Naive thymus-derived CD8-positive, alpha-beta T cell (primary cell): ENCODE results near the gene KCNJ12. TPM values are rescaled to one million over a fixed set of nuclear protein-coding genes. Genes with fewer than 3 reads are reported as not detected.

Source experiments
- ATAC-seq, 2 donors: fragments of 150-1000 bp; cut with Tn5 transposase in 1 of 2; sonication (Bioruptor Pico), chemical (Tn5 transposase) in 1 of 2; 1 replicate in 1 of 2; 2 replicates in 1 of 2; pipeline ENCODE4 v1.10.0; 2021; ENCODE audit warnings: mild to moderate bottlenecking in 2 of 2, moderate library complexity in 2 of 2
- POLR2A ChIA-PET: fragments of 350-600 bp; sonication (Branson Sonifier 250); formaldehyde crosslinking; loops from one replicate; lab custom pipeline; 2021; ENCODE audit warnings: antibody characterized with exemption; lab: Charles Lee
- DNase-seq, 10 donors: peaks; one replicate each; pipeline versions ENCODE4 v3.0.0 to v3.0.0-alpha.2; 2020 to 2022
- H3K27ac Mint-ChIP-seq, 10 donors: one replicate each; pipeline ENCODE4 v1.8.0; 2020 to 2022; ENCODE audit warnings: mild to moderate bottlenecking in 10 of 10, mixed read lengths in 10 of 10, moderate library complexity in 4 of 10, inconsistent platforms in 1 of 10
- H3K27me3 Mint-ChIP-seq, 5 donors: one replicate each; pipeline ENCODE4 v1.8.0; 2021 to 2022; ENCODE audit warnings: mixed read lengths in 5 of 5
- H3K36me3 Mint-ChIP-seq, 3 donors: one replicate each; pipeline ENCODE4 v1.8.0; 2020 to 2022; ENCODE audit warnings: mixed read lengths in 3 of 3, mild to moderate bottlenecking in 2 of 3, inconsistent platforms in 1 of 3
- H3K4me1 Mint-ChIP-seq, 4 donors: one replicate each; pipeline ENCODE4 v1.8.0; 2021 to 2022; ENCODE audit warnings: mixed read lengths in 4 of 4
- H3K4me3 Mint-ChIP-seq, 10 donors: one replicate each; pipeline ENCODE4 v1.8.0; 2020 to 2022; ENCODE audit warnings: mild to moderate bottlenecking in 10 of 10, mixed read lengths in 10 of 10, moderate library complexity in 6 of 10, inconsistent platforms in 1 of 10
- H3K9me3 Mint-ChIP-seq, 9 donors: one replicate each; pipeline ENCODE4 v1.8.0; 2020 to 2022; ENCODE audit warnings: mixed read lengths in 9 of 9, mild to moderate bottlenecking in 3 of 9, inconsistent platforms in 1 of 9, moderate library complexity in 1 of 9
- polyA plus RNA-seq, 3 donors: library from polyadenylated mRNA; unstranded; fragments of 300-500 nt; fragmentation: Illumina TruSeq; gene quantifications; one replicate each; pipeline ENCODE4 v1.2.3, GENCODE V29; 2021
- total RNA-seq, 8 experiments: library from RNA in 2 of 8; stranded (reverse) in 2 of 8; gene quantifications; one replicate each; pipeline ENCODE4 v1.2.3 and lab custom pipeline; 2021 to 2026

KCNJ12 gene
- total and polyA plus RNA-seq, 5 experiments from 2014 or later: 0.16 to 0.18 TPM; not detected in 3

DNA sequence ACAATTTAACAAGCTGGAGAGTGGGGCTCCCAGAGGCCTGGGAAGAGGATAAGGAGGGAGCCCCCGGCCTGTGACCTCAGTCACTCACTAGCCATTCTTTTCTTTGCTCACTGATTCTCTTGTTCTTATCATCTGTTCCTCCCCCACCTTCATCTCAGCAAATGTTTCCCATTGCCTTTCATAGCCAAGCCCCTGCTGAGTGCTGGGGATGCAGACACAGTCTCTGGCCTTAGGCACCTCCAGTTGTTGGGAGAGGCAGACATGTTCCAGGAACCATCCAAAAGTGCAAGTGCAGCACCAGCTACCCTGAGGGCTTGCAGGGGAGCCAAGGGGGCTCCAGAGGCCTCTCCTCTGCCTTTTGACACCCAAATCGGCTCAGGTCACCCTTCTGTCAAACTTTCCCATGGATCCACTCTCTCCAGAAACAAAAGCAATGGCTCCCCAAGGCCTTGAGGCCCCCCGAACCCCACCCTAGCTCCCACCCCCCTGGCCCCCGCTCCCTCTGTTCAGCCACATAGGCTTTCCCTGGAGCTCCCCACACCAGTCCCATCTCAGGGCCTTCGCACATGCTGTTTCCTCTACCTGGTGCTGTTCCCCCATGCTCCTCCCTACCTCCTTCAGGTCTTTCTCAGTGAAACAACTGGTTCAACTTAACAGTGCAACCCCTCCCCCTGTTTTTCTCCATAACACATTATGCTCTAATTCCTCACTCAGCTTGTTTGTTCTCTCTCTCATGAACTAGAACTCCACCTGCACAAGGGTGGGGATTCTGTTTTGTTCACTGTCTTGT, 14.9 kb upstream of the KCNJ12 start:
- ATAC-seq (no peak), DNase-seq (no peak)
- peaks cover 0 to 2% (median 0%) of the 10 kb centered on the region in 4 donors for H3K4me1 Mint-ChIP-seq
- peaks cover 0 to 2% (median 0%) of the 10 kb centered on the region in 5 donors for H3K27me3 Mint-ChIP-seq
- no peaks in the 10 kb centered on the region for H3K36me3 Mint-ChIP-seq
- H3K27ac Mint-ChIP-seq: no peak overlapping the region
- no peak overlapping the region for H3K4me3 Mint-ChIP-seq
- no peaks in the 10 kb centered on the region for H3K9me3 Mint-ChIP-seq
- POLR2A ChIA-PET: interaction anchor here (0.7 kb wide), 1 partner anchor 72 kb away, joined by 3 read pairs; no protein-coding TSS in a partner anchor

DNA sequence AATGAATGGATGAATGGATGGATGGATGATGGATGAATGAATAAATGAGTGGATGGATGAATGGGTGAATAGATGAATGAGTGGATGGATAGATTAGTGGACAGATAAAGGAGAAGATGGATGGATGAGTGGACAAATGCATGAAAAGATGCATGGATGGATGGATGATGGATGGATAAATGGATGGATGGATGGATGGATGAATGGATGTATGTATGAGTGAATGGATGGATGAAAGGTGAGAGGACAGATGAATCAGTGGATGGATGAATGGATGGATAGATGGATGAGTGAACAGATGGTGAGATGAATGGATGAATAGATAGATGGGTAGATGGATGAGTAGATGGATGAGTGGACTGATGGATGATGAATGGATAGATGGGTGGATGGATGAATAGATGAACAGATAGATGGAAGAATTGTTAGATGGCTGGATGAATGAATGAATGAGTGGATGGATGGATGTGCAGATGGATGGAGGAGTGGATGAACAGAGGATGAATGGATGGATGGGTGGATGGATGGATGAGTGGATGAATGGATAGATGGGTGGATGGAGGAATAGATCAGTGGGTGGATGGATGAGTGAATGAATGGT, 13.7 kb upstream of the KCNJ12 start:
- no peak overlapping the region for H3K4me3 Mint-ChIP-seq
- DNase-seq (no peak), ATAC-seq (no peak)
- no peaks in the 10 kb centered on the region for H3K36me3 Mint-ChIP-seq
- H3K27me3 Mint-ChIP-seq: peaks cover 0 to 2% (median 0%) of the 10 kb centered on the region in 5 donors
- H3K9me3 Mint-ChIP-seq: no peaks in the 10 kb centered on the region
- peaks cover 0 to 2% (median 0%) of the 10 kb centered on the region in 4 donors for H3K4me1 Mint-ChIP-seq
- no peak overlapping the region for H3K27ac Mint-ChIP-seq
- POLR2A ChIA-PET: no interaction called here

DNA sequence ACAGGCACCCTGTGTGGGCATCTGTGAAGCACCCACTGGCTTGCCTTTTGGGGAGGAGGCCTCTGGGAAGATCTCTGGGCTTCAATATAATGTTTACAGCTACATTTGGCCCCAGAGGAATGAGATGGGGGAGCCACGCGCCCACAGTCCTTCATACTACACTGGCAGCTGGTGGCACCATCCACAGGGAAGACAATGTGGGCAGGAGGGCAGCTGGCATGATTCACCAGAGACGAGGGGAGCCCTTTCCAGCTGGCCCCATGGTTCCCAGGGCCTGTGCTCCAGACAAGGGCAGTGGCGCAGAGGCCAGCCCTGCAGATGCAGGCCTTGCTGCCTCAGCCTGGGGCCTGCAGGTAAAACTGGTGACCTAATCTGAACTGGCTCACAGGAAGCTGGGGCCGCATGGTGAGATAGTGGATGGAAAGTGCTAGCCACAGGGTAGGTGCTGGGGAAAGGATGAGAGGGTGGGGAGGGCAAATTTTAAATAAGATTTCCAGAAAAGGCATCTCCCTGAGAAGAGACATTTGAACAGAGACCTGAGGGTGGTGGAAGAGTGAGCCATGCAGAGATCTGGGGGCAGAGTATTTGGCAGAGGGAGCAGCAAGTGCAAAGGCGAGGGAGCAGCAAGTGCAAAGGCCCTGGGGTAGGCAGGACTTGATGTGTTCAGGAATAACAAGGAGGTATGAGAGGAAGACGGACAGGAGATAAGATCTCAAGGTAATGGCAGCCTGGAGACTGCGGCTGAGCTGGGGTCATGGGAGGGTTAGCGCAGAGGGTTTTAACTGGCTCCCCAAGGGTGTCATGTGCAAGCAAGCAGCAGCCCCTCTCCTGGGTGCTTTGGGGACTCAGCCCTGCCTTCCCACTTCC, 12.1 kb upstream of the KCNJ12 start:
- Mint-ChIP-seq H3K4me3 (no peak overlapping the region), H3K4me1 (peaks cover 0 to 5% (median under 1%) of the 10 kb centered on the region in 4 donors), H3K36me3 (no peaks in the 10 kb centered on the region), H3K27ac (no peak overlapping the region), H3K9me3 (no peaks in the 10 kb centered on the region), H3K27me3 (peaks cover 0 to 2% (median 0%) of the 10 kb centered on the region in 5 donors)
- no peak for ATAC-seq
- no peak for DNase-seq
- POLR2A ChIA-PET: no interaction called here

DNA sequence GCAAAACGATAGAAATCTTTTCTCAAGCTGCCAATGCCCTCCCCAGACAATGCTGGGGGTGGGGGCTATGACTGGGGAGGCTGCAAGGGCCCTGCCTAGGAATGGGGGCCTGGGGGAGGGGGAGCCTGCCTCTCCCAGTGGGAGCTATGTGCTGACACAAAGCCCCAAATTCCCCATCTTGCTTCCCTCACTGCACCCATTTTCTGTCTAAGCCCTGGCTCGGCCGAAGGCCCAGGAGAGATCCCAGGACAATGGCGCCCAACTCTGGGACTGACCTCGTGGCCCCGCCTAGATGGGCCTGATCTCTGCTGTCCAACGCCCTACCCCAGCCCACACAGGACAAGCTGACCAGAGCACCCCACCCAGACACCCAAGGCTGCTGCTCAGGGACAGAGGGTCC, 11.1 kb upstream of the KCNJ12 start:
- Mint-ChIP-seq H3K36me3 (no peaks in the 10 kb centered on the region), H3K27me3 (peaks cover 0 to under 1% (median 0%) of the 10 kb centered on the region in 5 donors), H3K4me3 (no peak overlapping the region), H3K4me1 (peaks cover 0 to 5% (median 0%) of the 10 kb centered on the region in 4 donors), H3K9me3 (no peaks in the 10 kb centered on the region), H3K27ac (no peak overlapping the region)
- ATAC-seq: no peak
- no peak for DNase-seq
- POLR2A ChIA-PET: no interaction called here

DNA sequence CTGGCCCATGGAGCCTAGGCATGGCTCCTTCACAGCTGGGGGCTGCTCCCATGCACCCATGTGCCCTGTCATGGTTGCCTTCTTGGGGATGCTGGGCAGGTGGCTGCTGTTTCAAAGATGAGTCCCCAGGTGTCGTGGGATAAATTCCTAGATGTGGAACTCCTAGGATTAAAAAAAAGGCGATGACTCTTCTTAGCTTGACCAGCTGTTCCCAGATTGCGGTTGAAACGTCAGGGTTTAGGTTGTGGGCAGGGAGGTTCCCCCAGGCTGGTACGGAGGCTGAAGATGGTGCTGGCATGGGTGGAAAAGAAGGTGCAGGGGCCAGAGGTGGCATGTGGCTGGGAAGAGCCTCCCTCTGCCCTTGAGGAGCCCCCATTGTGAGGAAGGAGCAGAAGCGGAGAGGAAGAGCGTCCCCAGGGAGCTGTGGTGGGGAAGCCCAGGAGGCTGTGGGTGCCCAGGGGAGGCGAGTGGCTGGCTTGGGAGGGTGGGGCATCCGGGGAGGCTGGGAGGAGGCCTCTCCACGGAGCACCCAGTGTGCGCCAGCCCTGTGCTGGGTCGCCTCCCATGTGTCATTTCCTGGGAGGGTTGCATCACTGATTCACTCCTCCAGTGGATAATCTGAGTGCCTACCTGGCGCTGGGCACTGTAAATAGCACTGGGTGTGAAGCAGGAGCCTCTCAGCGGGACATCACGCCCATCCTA, 7.5 kb upstream of the KCNJ12 start:
- ATAC-seq: no peak
- H3K4me3 Mint-ChIP-seq: no peak overlapping the region

DNA sequence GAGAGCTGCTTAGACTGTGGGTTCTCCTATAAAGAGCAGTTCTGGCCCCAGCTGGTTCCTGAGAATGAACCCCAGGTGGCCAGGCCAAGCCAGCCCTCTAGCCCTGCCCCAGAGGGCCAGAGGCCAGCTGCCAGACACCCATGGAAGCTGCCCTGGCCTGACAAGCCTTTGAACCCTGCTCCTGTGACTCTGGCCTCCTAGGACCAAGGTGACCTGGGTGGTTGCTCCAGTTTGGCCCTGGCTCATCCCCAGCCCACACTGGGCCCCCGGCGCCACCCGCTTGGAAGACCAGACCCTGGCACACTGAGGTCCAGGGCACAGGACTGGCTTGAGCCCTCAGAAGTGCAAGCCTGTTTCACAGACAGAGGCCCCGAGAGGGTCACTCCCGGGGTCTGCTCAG, 6.8 kb upstream of the KCNJ12 start:
- peaks cover 0 to 3% (median 0%) of the 10 kb centered on the region in 5 donors for H3K27me3 Mint-ChIP-seq
- no peaks in the 10 kb centered on the region for H3K9me3 Mint-ChIP-seq
- DNase-seq (no peak), ATAC-seq (no peak)
- H3K4me1 Mint-ChIP-seq: peaks cover 0 to 13% (median 2%) of the 10 kb centered on the region in 4 donors
- POLR2A ChIA-PET: no interaction called here
- no peak overlapping the region for H3K4me3 Mint-ChIP-seq
- no peaks in the 10 kb centered on the region for H3K36me3 Mint-ChIP-seq
- H3K27ac Mint-ChIP-seq: no peak overlapping the region

More for the DNA sequence above, 7.5 kb upstream of the KCNJ12 start:
- H3K9me3 Mint-ChIP-seq: no peaks in the 10 kb centered on the region
- POLR2A ChIA-PET: no interaction called here
- H3K27ac Mint-ChIP-seq: peak overlapping the region in 2 of 10 donors; percentile 20 to 45
- H3K36me3 Mint-ChIP-seq: no peaks in the 10 kb centered on the region
- DNase-seq: no peak
- H3K27me3 Mint-ChIP-seq: no peaks in the 10 kb centered on the region
- peaks cover 0 to 13% (median 2%) of the 10 kb centered on the region in 4 donors for H3K4me1 Mint-ChIP-seq

DNA sequence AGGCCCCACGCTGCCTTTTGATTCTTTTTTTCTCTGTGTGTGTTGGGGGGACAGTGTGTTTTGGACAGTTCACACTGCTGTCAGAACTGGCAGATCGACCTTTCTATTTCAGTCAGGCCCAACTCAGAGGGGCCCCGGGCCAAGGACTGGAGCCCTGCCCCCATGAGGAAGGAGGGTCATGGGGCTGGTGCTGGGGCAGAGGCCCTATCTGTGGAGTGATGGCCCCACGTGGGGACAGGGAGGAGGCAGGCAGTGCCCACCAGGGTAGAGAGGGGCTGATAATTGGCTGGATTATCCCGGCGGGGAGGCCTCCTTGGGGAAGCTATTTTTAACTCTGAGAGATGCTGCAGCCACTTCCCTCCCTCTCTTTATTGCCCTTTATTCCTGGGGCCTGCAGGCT, 5.7 kb upstream of the KCNJ12 start:
- no peak overlapping the region for H3K4me3 Mint-ChIP-seq
- no peak overlapping the region for H3K27ac Mint-ChIP-seq
- no peaks in the 10 kb centered on the region for H3K36me3 Mint-ChIP-seq
- H3K27me3 Mint-ChIP-seq: peaks cover under 1 to 12% (median 3%) of the 10 kb centered on the region in 5 donors
- POLR2A ChIA-PET: no interaction called here
- ATAC-seq: no peak
- no peaks in the 10 kb centered on the region for H3K9me3 Mint-ChIP-seq
- peaks cover 0 to 15% (median 3%) of the 10 kb centered on the region in 4 donors for H3K4me1 Mint-ChIP-seq
- DNase-seq: no peak

DNA sequence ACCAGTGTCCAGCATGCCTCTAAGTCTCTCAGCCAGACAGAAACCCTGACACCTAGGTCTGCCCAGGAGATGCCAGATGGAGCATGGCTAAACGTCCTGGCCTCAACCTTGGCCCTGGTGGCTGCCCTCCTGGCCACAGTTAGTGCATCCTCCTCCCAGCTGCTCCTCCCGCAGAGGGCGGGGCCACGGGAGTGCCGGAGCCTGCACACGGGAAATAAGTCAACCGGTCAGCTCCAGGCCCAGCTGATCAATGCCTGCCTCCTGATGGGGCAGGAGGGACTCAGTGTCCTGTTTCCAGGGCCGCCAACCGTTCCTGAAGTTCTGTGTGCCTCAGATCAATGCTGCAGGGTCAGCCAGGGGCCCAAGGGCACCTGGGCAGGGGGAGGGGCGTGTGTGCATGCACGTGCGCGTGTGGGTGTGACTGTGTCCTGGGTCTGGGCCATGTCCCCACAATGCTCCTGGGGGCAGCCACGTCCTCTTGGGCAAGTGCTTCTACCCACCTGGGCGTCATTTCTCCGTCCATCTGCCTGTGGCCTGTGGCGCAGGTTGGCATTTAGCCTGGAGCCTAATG, 4.6 kb upstream of the KCNJ12 start:
- Mint-ChIP-seq H3K27me3 (peaks cover 4 to 21% (median 9%) of the 10 kb centered on the region in 5 donors), H3K36me3 (peaks cover 0 to 2% (median 0%) of the 10 kb centered on the region in 3 donors), H3K9me3 (no peaks in the 10 kb centered on the region), H3K27ac (no peak overlapping the region), H3K4me3 (no peak overlapping the region), H3K4me1 (peaks cover 0 to 18% (median 10%) of the 10 kb centered on the region in 4 donors)
- POLR2A ChIA-PET: no interaction called here
- ATAC-seq (no peak), DNase-seq (no peak)

DNA sequence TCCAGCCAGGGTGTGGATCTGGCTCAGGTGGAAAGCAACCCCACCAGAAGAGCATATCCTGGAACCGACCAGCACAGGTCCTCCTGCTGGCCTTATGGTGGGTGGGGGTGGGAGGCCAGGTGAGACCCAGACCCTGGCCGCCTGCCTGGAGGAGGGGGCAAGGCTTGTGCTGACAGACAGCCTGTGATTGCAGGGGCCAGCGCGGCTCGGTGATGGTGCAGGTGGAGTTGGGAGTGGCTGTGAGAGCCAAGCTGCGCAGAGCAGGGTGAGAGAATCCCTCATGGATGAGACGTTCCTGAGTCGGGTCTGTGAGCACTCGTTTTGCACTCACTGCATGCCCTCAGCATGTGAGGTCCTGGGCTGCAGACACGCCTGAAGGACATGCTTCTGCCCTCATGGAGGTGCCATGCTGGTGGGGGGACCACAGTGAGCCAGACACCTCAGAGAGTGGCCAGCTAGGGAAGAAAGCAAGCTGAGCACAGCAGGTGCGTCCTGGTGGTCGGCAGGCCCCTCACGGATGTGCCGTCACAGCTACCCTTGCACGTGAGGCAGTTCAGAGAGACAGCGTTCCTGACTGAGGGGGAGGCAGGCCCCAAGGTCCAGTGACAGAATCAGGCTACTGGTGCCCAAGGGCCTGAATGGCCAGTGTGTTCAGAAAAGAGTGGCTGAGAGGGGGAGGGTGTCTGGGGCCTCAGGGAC, 3.8 kb upstream of the KCNJ12 start:
- POLR2A ChIA-PET: no interaction called here

DNA sequence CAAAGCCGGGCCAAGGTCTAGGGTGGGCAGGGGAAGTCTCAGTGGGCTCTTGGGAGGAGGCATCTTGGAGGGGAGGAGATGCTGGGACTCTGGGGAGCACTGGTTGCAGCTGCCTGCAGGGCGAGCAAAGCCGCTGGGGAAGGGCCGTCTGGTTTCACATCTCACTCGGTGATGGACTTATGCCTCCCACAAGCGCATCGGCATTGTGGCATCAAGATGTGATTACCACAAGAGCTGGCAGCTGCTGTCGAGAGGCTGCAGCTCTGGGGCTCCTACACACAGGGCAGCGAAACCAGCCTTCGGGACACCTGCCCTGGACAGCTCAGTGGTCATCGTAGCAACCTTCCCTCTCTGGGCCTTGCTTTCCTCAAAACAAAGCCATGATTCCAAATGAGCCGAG, 3.1 kb upstream of the KCNJ12 start:
- H3K36me3 Mint-ChIP-seq: peaks cover 0 to 2% (median 0%) of the 10 kb centered on the region in 3 donors
- POLR2A ChIA-PET: no interaction called here
- H3K4me1 Mint-ChIP-seq: peaks cover 7 to 28% (median 16%) of the 10 kb centered on the region in 4 donors
- no peaks in the 10 kb centered on the region for H3K9me3 Mint-ChIP-seq
- no peak overlapping the region for H3K4me3 Mint-ChIP-seq
- peak overlapping the region in 1 of 10 donors; percentile 19 for H3K27ac Mint-ChIP-seq
- peaks cover 4 to 28% (median 19%) of the 10 kb centered on the region in 5 donors for H3K27me3 Mint-ChIP-seq
- no peak for DNase-seq
- ATAC-seq: no peak

More for the DNA sequence above, 3.8 kb upstream of the KCNJ12 start:
- H3K27me3 Mint-ChIP-seq: peaks cover 4 to 22% (median 14%) of the 10 kb centered on the region in 5 donors
- ATAC-seq (no peak), DNase-seq (no peak)
- H3K36me3 Mint-ChIP-seq: peaks cover 0 to 2% (median 0%) of the 10 kb centered on the region in 3 donors
- peak overlapping the region in 1 of 10 donors; percentile 19 for H3K27ac Mint-ChIP-seq
- H3K4me1 Mint-ChIP-seq: peaks cover 2 to 24% (median 13%) of the 10 kb centered on the region in 4 donors
- no peaks in the 10 kb centered on the region for H3K9me3 Mint-ChIP-seq
- H3K4me3 Mint-ChIP-seq: no peak overlapping the region

DNA sequence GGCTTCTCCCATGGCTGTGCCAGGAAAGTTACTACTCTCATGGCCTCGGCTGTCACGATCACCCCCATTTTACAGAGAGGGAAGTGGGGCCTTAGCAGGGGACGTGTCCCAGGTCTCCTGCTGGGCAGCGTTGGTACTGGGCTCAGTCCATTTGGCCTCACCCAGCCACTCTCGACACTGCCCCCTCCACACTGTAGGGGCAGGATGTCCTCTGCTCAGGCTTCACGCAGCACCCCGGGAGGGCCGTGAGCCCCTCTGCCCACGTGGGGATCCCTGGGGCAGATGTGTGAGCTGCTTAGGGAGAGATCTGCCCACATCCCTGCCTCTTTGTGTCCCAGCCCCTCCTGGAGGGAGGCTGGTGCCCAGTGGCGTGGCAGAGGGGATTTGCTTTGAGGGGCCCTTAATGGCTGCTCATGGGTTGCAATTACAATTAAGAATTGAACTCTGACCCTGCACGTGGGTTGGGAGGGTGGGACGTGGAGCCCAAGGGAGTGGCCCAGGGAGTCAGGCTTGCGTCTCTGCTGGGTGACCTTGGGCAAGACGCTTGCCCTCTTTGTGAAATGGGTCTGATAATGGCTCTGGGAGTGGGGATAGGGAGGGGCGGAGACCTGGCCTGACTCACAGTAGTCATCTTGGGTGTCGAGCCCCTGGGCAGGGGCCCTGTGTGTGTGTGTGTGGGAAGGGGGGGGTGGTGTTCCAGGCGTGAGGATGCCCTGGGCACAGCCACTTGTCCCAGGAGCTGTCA, 2.3 kb upstream of the KCNJ12 start:
- DNase-seq (no peak), ATAC-seq (no peak)
- no peak overlapping the region for H3K4me3 Mint-ChIP-seq
- H3K4me1 Mint-ChIP-seq: peaks cover 7 to 27% (median 16%) of the 10 kb centered on the region in 4 donors
- POLR2A ChIA-PET: no interaction called here
- H3K9me3 Mint-ChIP-seq: no peaks in the 10 kb centered on the region
- H3K36me3 Mint-ChIP-seq: peaks cover 0 to 2% (median 0%) of the 10 kb centered on the region in 3 donors
- peaks cover 4 to 36% (median 19%) of the 10 kb centered on the region in 5 donors for H3K27me3 Mint-ChIP-seq
- no peak overlapping the region for H3K27ac Mint-ChIP-seq
